Suppressor macrophage (primary cell): ENCODE measurements around the gene SNAPC1.
"Not testable (repeated sequence)": the region's sequence is repeated elsewhere in the genome, so short reads cannot be mapped to it uniquely, and the experiment has no call there.

Source experiments
- DNase-seq, 4 experiments: peaks; one replicate each; pipeline ENCODE4 v3.0.0-alpha.2; 2020 to 2022

The SNAPC1 gene

DNA sequence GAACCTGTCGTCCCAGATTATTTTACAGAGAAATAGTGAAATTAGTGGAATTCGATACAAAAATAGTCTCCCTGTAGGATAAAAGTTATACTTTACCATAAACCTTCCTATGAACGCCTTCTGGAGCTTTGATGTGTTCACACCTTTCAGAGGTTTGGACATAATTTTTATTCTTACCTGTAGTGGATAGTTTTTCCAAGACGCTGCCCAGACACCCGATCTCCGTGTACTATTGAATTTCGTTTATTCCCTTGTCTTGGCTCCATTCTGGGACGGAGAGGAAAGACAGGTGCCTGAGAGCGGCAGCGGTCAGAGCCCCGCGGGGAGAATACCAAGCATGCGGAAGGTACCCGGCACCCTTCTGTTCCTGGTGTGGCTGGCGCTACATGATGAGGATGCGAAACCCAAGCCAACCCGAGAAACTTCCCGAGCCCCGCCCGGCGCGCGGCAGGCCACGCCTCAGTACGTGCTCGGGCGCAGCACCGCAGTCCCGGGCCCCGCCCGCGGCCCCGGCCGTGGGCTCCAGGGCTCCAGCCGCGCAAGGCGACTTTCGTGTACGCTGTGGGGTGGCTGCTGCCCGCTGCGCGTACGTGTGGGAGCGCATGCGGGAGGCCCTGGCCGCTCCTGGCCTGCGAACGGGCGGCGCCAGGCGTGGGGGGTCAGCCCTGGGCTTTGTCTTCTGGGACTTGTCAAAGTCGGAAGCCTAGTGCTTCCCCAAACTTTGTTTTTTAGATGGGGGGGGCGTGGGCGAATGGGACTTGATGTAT, 11.3 kb upstream of the SNAPC1 start:
- DNase-seq, result peak; percentile 93 to 97 (median 95)

DNA sequence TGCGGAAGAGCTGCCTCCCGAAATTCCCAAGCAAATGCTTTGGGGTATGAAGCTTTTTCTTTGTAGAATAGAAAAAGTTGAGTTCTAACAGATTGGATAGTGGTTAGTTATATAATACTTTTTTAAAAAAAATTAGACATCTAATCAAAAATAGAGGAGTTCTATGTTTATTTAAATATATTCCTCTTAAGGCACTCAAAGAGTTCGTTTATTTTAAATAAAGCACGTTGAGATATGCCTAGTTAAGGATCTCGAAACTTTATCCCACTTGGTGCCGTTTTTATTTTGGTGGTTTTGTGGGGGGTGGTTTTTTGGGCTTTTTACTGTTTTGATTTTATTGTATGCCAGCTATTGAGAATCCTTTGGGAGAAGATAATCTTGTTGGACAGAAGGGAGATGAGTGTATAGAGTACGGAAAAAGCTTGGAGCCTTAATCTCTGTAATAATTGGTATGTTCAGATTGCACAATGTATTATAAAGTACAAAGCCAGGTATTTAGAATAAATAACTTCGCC, 10.7 kb upstream of the SNAPC1 start:
- DNase-seq, result no peak

DNA sequence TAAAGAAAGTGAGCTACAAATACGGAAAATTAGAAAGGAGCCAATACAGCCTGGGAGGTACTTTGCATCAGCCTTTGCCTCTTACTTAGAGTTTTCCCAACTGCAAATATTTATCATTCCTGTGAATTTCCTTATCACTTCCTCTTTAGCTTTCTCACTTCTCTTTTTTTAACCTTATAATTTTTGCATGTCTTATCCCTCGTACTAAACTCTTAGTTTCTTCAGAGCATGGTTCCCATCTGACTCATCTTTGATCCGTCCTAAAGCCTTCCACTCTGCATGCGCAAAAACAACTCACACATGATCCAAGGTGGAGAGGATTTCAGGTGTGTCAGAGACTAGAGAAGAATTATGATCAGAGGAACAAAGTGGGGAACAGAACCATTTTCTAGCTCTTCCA, 9.6 kb upstream of the SNAPC1 start:
- peak; percentile 44 to 84 (median 66) for DNase-seq

DNA sequence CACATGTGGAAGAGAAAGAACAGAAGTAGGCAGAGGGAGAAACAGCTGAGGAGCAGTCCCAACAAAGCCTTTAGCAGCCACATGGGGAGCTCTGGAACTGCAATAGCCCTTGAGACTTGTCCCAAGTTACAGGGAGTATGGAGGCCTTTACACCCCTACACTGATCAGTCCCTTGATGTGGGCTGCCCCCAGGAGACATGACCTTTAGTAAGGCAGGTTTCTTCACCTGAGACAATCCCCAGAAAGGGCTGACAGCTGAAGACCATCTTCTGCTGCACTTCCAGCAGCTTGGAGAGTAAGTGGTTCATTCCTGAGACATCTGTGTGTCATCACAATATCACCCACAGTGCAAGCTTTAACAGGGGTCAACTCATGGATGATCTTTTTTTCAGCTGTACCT, 8.6 kb upstream of the SNAPC1 start:
- peak in 1 of 4 experiments; percentile 23 for DNase-seq

DNA sequence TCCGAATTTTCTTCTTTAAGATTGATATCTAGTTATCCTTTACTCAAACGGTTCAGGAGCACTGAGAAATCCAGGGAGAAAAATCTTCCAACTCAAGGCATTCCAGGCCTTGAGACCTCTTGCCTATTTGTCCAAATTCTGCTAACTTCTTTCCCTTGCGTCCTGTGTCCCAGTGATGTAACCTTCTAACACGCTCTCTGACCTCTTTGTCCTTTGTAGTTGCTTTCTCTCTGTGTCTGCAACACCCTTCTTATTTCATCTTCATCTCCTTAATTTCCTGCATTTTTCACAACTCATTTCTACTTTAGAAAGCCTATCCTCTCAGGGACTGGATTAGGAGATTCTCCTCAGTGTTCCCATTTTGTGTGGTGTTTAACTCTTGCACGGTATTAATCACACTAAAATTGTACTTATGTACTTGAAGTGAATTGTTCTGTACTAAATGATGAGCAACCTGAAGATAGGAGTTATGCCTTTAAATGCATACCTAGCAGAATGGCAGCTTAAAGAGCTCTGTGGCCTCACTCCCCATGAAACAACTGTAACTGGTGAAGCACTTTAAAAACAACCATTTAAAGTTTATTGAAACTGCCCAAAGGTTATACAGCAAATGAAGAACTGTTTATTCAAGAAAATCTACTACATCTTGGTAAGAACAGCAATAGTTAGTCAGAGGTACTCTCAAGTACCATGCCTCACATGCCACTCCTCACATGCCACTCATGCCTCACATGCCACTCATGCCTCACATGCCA, 7.4 kb upstream of the SNAPC1 start:
- no peak for DNase-seq

DNA sequence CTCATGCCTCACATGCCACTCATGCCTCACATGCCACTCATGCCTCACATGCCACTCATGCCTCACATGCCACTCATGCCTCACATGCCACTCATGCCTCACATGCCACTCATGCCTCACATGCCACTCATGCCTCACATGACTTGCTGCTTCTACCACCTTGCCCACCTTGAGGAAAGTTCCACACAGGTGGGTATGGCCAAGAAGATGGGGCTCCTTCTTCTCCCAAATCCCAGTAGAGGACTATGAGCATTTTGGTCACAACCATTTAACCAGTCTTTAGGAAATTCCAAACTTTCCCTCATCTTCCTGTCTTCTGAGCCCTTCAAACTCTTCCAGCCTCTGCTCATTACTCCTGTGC, 6.9 kb upstream of the SNAPC1 start:
- not testable (repeated sequence) for DNase-seq

DNA sequence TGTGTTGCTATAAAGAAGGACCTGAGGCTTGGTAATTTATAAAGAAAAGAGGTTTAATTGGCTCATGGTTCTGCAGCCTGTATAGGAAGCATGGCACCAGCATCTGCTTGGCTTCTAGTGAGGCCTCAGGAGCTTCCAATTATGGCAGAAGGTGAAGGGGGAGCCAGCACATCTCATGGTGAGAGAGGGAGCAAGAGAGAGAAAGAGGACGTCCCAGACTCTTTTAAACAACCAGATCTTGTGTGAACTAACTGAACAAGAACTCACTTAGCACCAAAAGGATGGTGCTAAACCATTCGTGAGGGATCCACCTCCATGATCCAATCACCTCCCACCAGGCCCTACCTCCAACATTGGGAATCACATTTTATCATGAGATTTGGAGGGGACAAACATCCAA, 6.1 kb upstream of the SNAPC1 start:
- no peak for DNase-seq

DNA sequence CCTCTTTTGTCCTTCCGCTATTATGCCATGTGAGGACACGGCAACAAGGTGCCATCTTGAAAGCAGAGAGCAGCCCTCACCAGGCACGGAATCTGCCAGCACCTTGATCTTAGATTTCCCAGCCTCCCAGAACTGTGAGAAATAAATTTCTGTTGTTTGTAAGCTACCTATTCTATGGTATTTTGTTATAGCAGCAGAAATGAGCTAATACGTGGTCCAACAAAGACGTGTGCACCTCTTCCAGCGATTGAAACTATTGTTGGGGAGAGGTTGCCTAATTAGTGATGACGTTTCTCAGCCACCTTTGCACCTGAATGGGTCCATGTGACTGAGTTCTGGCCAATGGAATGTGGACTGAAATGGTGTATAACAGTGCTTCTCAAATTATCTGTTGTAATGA, 2.3 kb upstream of the SNAPC1 start:
- no peak for DNase-seq

DNA sequence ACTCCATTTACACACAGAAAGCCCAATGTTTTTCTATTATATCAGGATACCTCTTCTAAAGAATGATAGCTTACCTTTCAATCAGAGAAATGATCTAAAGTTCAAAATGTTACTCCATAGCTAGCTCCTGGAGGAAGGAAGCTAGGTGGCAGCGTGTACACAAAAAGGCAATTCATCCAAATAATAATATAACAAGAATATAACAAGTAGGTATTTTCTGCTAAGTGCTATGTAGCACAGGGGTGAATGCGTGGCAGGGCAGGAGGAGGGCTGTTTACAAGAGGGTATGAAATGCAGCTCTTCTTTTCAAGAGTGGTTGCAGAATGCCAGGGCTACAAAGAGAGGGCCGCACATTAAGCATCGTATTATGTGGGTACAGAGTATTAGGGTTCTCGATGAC, 663 bp upstream of the SNAPC1 start:
- no peak for DNase-seq

DNA sequence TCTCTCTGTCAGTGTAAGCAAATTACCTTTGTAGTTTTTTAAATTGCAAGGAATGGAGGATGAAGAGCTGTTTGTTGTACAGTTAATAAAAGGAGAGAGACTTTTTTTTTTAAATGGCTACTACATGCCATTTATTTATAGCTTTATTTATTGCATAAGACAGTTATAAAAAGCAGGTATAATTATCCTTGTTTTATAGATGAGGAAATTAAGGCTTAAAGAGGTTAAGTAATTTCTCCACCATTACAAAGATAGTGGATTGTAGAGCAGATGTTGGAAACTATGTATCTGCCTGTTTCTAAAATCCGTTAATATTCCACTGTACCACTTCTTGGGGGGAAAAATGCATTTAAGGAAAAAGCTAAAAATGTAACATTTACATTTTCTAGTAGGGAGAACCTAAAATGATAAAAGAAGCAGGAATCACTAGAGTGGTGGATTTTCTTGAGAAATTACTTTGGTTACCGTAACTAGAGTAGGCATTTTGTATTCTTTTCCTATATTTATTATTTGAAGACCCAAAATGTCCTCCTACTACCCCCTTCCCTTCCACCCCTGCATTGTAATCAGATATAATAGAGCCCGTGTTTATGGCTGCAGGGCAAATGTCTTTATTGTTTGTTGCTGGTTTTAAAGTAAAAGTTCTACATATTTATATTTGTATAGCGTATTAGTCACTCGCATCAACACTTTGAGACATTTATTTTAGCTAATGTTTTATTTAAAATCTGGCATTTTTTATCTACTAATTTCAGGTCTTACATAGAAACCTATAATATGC, 2.3 kb downstream of the SNAPC1 start:
- no peak for DNase-seq

DNA sequence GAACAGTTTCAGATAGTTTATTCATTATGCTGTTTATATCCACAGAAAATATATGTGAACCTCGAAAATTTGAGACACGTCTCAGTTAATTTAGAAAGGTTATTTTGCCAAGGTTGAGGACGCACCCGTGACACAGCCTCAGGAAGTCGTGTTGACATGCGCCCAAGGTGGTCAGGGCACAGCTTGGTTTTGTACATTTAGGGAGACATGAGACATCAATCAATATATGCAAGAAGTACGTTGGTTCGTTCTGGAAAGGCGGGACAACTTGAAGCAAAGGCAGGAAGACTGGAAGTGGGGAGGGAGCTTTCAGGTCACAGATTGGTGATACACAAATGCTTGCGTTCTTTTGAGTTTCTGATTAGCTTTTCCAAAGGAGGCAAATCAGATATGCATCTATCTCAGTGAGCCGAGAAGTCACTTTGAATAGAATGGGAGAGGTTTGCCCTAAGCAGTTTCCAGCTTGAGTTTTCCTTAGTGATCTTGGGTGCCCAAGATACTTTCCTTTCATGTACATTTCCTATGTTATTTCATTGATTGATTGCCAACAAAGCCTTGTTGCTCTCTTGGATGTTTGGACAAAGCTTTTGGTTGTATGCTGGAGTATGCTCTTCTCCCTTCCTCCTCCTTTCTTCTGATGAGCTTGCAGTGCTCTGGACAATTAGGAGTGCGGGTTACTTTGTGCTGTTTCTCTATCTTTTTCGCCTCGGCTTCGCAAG, 3.2 kb downstream of the SNAPC1 start:
- DNase-seq, result no peak

DNA sequence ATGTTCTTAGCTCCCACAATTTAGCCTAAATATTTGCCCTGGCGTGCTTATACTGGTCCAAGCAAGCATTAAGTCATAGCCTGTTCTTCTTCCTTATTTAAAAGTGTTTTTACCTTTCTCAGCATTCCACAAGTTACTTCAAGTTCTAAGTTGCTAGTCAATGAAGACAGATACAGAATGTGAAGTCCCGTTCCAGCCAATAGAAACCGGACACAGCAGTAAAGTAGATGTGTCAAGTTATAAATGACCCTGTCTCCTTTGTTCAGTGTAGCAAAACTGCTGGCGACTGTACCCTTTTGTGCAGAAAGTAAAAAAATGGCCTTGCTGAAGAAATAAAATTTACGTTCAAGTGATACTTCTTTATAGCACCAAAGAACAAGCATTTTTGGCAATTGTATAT, 3.9 kb downstream of the SNAPC1 start:
- DNase-seq, result no peak

DNA sequence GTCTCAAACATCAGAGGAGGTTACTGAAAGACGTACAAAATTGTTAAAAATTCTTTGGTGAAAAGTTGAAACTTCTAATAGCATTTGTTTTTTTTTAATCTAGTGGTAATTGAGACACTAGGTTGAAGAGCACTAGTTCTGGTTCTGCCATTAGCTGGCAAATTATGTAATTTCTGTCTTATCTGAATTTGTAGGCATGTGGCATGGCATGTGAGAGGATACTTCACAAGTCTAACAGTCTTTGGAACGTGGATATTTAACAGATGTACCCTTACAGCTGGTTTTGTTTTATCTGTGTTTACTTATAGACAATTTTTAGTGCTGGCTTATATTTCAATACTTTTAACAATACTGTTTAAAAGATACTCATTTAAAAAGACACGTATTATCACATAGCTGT, 6.0 kb downstream of the SNAPC1 start:
- DNase-seq, result no peak

DNA sequence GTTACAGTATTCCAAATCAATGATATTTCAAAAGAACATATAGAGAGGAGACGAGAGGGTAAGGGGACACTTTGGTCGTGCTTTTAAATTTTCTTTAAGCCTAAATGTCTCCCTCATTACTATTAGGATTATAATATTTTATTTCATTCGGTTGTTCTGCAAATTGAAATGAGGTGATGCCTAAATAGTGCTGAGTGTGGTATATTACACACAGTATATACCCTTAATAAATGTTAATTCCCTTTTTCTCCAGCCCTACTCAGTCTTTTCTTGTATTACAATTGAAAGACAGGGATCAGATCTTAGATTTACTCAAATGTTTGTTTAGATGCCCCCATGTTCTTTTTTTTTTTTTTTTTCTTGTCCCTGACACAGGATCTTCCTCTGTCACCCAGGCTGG, 7.7 kb downstream of the SNAPC1 start:
- no peak for DNase-seq

DNA sequence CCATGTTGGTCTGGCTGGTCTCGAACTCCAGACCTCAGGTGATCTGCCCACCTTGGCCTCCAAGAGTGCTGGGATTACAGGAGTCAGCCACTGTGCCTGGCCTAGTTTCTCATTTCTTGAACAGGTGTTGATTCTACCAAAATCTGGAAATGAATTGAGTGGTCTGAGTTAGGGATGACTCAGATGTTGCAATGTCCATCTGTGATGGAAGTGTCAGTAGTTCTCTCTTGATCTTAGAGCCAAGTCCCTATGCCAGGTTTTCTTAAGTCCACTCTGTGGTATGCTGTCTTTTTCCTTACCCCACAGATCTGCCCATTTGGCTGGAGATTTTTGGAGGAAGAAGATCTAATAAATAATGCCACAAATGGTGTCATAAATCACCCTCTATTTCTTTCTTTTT, 12.6 kb downstream of the SNAPC1 start:
- DNase-seq, result peak in 1 of 4 experiments; percentile 5

DNA sequence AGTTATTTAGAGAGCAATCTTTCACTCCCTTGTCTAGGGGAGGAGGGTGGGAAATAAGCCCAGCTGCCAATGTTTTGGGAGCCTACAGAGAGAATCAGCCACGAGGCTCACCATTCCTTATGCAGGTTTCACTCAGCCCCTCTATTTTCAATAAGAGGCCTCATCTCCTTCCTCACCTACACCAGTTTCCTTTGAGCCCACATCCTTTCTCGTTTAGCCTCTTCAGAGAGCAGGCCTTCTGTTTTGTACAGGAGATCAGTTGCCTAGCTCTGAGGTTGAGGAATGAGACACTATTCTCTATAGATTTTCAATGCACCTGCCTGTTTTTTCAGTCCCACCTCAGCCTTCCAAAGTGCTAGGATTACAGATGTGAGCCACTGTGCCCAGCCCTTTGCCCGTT, 17.9 kb downstream of the SNAPC1 start:
- DNase-seq, result no peak

DNA sequence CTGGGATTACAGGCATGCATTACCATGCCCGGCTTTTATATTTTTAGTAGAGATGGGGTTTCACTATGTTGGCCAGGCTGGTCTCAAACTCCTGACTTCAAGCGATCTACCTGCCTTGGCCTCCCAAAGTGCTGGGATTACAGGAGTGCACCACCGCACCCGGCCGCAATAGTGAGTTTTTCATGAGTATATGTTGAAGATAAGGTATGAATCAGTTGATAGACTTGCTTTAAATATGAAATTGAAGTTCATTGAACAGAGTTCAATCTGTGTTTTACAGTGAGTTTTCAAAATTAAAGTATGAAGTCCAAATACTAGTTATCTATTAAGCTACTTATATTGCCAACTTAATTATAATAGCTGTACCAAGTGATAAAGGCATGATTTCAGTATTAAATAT, 35.1 kb downstream of the SNAPC1 start:
- DNase-seq, result no peak

DNA sequence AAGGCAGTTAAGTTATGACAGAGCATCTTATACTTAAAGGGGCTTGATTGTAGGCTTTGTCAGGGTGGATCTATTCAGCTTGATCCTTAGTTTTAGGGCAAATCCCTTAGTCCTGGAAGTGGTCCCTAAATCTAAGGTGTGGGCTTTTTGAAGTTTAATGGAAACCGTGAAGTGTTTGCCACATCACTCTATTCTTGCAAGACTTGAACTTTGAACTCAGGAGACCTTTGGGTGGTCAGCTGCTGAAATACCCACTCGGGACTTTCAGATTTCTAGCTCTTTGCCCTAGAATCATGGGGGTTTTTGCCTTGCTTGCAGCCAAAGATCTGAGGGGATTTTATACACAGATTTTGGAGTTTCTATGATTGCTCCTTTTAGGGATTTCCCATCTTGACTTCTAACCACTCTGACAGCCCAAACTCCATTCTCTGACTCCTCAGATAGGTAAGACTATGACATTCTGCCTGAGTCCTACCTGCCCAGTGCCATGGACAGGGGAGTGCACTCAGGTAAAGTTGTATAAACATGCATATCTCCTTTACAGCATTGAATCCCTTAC, 39.9 kb downstream of the SNAPC1 start:
- no peak for DNase-seq

DNA sequence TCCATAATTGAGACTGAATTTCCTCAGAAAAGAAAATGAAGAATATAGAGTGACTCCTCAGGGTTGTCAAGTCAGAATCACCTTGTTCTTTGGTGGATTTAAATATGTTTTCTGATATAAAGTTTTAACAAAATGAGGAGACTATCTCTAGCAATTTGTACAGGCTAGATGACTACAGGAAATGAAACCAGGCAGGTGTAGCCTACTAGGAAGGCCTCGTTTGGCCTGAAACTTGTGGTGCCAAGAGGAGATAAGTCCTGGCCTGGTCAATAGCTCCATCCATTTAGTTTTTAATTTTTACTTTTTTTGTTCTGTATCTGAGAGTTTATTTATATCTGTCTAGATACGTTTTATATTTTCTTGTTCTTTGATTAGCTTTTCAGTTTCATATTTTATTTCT, 41.5 kb downstream of the SNAPC1 start:
- DNase-seq, result no peak

DNA sequence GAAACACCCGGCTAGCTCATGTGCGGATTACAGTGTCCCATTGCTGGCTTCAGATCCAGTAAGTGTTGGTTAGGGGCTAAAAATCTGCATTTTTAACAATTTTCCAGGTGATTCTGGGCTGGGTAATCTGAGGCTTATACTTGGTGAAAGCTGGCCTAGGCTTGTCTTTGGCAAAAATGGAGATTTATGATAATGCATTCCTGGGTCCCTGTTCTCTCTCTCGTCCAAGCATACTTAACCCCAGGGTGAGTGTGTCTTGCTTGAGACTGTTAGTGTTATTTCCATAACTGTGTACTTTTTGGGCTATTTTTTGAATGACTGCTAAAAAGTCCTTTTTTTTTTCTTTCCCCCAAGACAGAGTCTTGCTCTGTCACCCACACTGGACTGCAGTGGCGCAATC, 43.2 kb downstream of the SNAPC1 start:
- DNase-seq, result no peak

DNA sequence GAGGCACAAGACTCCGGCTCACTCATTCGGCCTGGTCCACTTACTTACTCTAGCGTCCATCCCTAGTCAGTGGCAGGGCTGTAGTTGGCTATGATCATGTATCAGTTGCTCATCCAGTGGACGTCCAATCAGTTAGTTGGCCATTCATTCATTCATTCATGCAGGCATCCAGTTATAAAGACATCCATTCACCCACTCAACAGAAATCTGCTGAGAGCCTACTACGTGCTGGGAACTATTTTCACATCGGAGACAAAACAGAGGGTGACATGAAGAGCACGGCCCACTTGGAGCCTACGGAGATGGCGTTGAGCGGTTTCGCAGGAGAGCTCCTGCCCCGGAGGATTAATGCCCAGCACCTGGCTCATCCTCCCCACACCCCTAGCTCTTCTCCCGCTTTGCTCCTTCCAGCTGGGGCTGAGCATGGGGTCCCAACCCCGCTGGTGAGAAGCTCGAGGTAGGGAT, 49.7 kb downstream of the SNAPC1 start:
- no peak for DNase-seq
